ENCODE results near the gene APLF. TPM values are rescaled to one million over a fixed set of nuclear protein-coding genes. Genes with fewer than 3 reads are reported as not detected.
A peak's percentile ranks its signal among the peaks of the same experiment; 100 is the strongest.

APLF gene
- total RNA-seq, 1 experiment from 2014 or later: 5.5 TPM

DNA sequence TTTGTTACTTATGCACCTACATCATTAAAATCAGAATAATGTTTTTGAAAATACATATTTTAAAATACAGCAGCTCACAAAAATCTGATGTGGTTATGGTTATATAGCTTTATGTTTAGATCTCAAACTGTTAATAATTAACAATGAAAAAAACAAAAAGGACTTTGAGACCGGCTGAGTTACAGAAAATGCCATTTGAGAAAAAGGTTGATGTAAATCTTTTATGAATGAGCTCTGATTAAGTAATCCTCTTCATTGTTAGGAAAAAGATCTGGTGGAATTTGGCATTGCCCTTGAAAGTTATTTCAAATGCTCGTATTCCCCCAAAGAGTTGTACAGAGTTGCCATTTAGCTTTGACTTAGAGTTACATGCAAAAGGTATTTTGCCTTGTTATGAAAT lies 93.2 kb downstream of the APLF start:
- H3K27ac ChIP-seq (ENCODE audit: low read depth, low read length, poor library complexity, severe bottlenecking): no peak overlapping the region
- no peaks in the 10 kb centered on the region for H3K9me3 ChIP-seq (ENCODE audit: low read depth, low read length, poor library complexity, severe bottlenecking)
- H3K36me3 ChIP-seq (ENCODE audit: insufficient read depth, low read length, poor library complexity, severe bottlenecking): no peaks in the 10 kb centered on the region
- no peaks in the 10 kb centered on the region for H3K27me3 ChIP-seq (replicated peaks; ENCODE audit: insufficient read depth, low read depth, low read length, poor library complexity)
- no peak for TF ChIP-seq EZH2 (IDR thresholded peaks at IDR 0.05; ENCODE audit: borderline replicate concordance, low read depth, low read length, poor library complexity, severe bottlenecking)
- TF ChIP-seq, protein P1, sequence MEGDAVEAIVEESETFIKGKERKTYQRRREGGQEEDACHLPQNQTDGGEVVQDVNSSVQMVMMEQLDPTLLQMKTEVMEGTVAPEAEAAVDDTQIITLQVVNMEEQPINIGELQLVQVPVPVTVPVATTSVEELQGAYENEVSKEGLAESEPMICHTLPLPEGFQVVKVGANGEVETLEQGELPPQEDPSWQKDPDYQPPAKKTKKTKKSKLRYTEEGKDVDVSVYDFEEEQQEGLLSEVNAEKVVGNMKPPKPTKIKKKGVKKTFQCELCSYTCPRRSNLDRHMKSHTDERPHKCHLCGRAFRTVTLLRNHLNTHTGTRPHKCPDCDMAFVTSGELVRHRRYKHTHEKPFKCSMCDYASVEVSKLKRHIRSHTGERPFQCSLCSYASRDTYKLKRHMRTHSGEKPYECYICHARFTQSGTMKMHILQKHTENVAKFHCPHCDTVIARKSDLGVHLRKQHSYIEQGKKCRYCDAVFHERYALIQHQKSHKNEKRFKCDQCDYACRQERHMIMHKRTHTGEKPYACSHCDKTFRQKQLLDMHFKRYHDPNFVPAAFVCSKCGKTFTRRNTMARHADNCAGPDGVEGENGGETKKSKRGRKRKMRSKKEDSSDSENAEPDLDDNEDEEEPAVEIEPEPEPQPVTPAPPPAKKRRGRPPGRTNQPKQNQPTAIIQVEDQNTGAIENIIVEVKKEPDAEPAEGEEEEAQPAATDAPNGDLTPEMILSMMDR (conservative IDR thresholded peaks at IDR 0.05; ENCODE audit: low read depth, low read length): no peak
- intact Hi-C loops (cut with micrococcal nuclease; ENCODE audit: unreplicated experiment): no loop called here
- no peak for DNase-seq (ENCODE audit: low spot score)
- ChIA-PET CTCF (interaction anchor here (1.1 kb wide), 1 partner anchor 35 kb away, joined by 4 read pairs; no protein-coding TSS in a partner anchor), POLR2A (ENCODE audit: low non-redundant PET) (no interaction called here)
- H3K4me1 ChIP-seq (ENCODE audit: insufficient read depth, low read length, poor library complexity, severe bottlenecking): peaks cover 13% of the 10 kb centered on the region
- no TSS peak for BruUV-seq (replicated peaks)
- H3K4me3 ChIP-seq (ENCODE audit: low read depth, low read length, poor library complexity, severe bottlenecking): no peak overlapping the region

DNA sequence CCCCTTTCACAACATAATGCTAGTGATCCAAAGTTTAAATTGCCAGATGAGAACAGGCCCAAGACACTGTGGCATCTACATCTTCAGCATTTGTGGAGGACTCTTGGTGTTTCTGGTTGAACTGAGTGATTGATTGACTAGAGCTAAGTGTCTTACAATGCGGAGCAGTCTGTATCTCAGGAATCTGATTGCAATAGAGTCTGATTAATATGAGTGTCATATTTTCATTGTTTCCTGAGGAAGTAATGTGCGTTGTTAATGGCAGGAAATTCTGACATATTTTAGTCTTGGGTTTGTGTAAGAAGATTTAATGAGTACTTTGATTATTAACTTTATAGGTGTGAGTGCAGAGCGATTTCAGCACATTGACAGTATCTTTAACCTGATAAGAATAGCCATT lies 94.0 kb downstream of the APLF start:
- Histone ChIP-seq H3K27ac (ENCODE audit: low read depth, low read length, poor library complexity, severe bottlenecking) (no peak overlapping the region), H3K4me1 (ENCODE audit: insufficient read depth, low read length, poor library complexity, severe bottlenecking) (peaks cover 13% of the 10 kb centered on the region), H3K36me3 (ENCODE audit: insufficient read depth, low read length, poor library complexity, severe bottlenecking) (no peaks in the 10 kb centered on the region), H3K4me3 (ENCODE audit: low read depth, low read length, poor library complexity, severe bottlenecking) (no peak overlapping the region), H3K9me3 (ENCODE audit: low read depth, low read length, poor library complexity, severe bottlenecking) (no peaks in the 10 kb centered on the region), H3K27me3 (replicated peaks; ENCODE audit: insufficient read depth, low read depth, low read length, poor library complexity) (no peaks in the 10 kb centered on the region)
- TF ChIP-seq EZH2 (IDR thresholded peaks at IDR 0.05; ENCODE audit: borderline replicate concordance, low read depth, low read length, poor library complexity, severe bottlenecking): no peak
- POLR2A ChIA-PET (ENCODE audit: low non-redundant PET): no interaction called here
- intact Hi-C loops (cut with micrococcal nuclease; ENCODE audit: unreplicated experiment): no loop called here
- CTCF ChIA-PET: no interaction called here
- no TSS peak for BruUV-seq (replicated peaks)
- peak; percentile 33 for DNase-seq (ENCODE audit: low spot score)

DNA sequence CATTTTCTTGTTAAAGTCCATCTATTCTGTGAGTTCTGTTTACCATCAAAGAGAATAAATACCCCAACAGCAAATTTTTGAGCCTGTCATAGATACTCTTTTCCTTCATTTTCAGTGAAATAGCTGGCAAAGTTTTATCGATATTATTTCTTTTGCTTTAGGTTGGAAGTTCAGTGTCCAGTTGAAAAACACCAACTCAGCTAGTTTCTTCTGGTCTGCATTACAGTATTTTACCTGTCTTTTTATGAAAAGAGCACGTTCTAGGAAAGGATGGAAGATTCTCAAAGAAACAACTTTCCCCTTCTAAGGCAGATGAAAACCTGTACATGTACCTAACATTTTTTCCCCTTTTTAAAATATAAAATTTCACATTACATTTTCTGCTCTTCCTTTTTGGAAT lies 95.5 kb downstream of the APLF start:
- Histone ChIP-seq H3K4me3 (ENCODE audit: low read depth, low read length, poor library complexity, severe bottlenecking) (no peak overlapping the region), H3K4me1 (ENCODE audit: insufficient read depth, low read length, poor library complexity, severe bottlenecking) (peaks cover 13% of the 10 kb centered on the region), H3K36me3 (ENCODE audit: insufficient read depth, low read length, poor library complexity, severe bottlenecking) (no peaks in the 10 kb centered on the region), H3K9me3 (ENCODE audit: low read depth, low read length, poor library complexity, severe bottlenecking) (no peaks in the 10 kb centered on the region), H3K27ac (ENCODE audit: low read depth, low read length, poor library complexity, severe bottlenecking) (no peak overlapping the region), H3K27me3 (replicated peaks; ENCODE audit: insufficient read depth, low read depth, low read length, poor library complexity) (no peaks in the 10 kb centered on the region)
- TF ChIP-seq EZH2 (IDR thresholded peaks at IDR 0.05; ENCODE audit: borderline replicate concordance, low read depth, low read length, poor library complexity, severe bottlenecking): no peak
- TF ChIP-seq, protein P1 (conservative IDR thresholded peaks at IDR 0.05; ENCODE audit: low read depth, low read length): no peak
- intact Hi-C loops (cut with micrococcal nuclease; ENCODE audit: unreplicated experiment): no loop called here
- no TSS peak for BruUV-seq (replicated peaks)
- CTCF ChIA-PET: no interaction called here
- no peak for DNase-seq (ENCODE audit: low spot score)
- POLR2A ChIA-PET (ENCODE audit: low non-redundant PET): no interaction called here

DNA sequence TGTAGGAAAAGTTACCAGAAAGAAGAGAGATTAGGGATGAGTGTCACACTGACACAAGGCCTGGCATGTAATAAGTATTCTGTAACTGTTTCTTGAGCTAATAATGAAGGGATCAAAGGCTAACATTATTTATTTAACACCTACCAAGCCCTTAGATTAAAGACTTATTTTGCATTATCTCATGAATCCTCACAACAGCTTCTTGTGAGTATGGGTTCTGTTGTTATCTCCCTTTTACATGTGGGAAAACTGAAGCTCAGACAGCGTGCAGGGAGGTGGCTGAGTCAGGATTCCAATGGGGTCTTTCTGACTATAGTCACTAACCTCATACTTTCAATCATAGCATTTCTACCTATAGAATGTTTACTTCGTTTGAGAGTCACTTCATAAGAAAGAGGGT lies 97.0 kb downstream of the APLF start:
- H3K36me3 ChIP-seq (ENCODE audit: insufficient read depth, low read length, poor library complexity, severe bottlenecking): no peaks in the 10 kb centered on the region
- no TSS peak for BruUV-seq (replicated peaks)
- intact Hi-C loops (cut with micrococcal nuclease; ENCODE audit: unreplicated experiment): no loop called here
- no peaks in the 10 kb centered on the region for H3K9me3 ChIP-seq (ENCODE audit: low read depth, low read length, poor library complexity, severe bottlenecking)
- TF ChIP-seq EZH2 (IDR thresholded peaks at IDR 0.05; ENCODE audit: borderline replicate concordance, low read depth, low read length, poor library complexity, severe bottlenecking): no peak
- TF ChIP-seq, protein P1 (conservative IDR thresholded peaks at IDR 0.05; ENCODE audit: low read depth, low read length): no peak
- H3K27ac ChIP-seq (ENCODE audit: low read depth, low read length, poor library complexity, severe bottlenecking): no peak overlapping the region
- no peak overlapping the region for H3K4me3 ChIP-seq (ENCODE audit: low read depth, low read length, poor library complexity, severe bottlenecking)
- H3K27me3 ChIP-seq (replicated peaks; ENCODE audit: insufficient read depth, low read depth, low read length, poor library complexity): no peaks in the 10 kb centered on the region
- no peak for DNase-seq (ENCODE audit: low spot score)
- ChIA-PET CTCF (no interaction called here), POLR2A (ENCODE audit: low non-redundant PET) (interaction anchor here (0.5 kb wide), 1 partner anchor 46 kb away, joined by 4 read pairs; no protein-coding TSS in a partner anchor)
- peaks cover 13% of the 10 kb centered on the region for H3K4me1 ChIP-seq (ENCODE audit: insufficient read depth, low read length, poor library complexity, severe bottlenecking)
